ENCODE measurements around the gene NEURL1.

DNA sequence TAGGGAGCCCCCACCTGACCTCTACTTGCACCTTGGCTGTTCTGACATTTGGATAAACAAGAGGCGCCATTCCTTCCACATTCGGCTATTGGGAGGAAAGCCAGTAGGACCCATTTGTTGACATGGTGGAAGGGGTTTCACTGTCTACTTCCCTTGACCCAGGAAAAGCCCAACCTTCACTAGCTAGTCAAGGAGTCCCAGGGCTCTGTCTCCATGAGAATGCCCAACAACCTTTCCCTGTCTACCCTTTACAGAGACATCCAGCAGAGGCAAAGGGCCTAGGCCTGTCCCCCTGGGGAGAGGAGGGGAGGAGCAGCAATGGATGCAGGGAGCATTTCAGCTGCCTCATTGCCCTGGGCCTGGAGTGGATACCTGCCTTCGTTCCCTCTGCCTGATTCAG, 136.1 kb downstream of the NEURL1 start:
- TF ChIP-seq EZH2 (IDR thresholded peaks at IDR 0.05; ENCODE audit: borderline replicate concordance, insufficient read depth, low read depth, low read length, poor library complexity, severe bottlenecking) = no peak
- TF ChIP-seq, protein P1, sequence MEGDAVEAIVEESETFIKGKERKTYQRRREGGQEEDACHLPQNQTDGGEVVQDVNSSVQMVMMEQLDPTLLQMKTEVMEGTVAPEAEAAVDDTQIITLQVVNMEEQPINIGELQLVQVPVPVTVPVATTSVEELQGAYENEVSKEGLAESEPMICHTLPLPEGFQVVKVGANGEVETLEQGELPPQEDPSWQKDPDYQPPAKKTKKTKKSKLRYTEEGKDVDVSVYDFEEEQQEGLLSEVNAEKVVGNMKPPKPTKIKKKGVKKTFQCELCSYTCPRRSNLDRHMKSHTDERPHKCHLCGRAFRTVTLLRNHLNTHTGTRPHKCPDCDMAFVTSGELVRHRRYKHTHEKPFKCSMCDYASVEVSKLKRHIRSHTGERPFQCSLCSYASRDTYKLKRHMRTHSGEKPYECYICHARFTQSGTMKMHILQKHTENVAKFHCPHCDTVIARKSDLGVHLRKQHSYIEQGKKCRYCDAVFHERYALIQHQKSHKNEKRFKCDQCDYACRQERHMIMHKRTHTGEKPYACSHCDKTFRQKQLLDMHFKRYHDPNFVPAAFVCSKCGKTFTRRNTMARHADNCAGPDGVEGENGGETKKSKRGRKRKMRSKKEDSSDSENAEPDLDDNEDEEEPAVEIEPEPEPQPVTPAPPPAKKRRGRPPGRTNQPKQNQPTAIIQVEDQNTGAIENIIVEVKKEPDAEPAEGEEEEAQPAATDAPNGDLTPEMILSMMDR (IDR thresholded peaks at IDR 0.05) = no peak
